PC-3 (cell line): Measurements from ENCODE around the gene THADA. TPM values are rescaled to one million over a fixed set of nuclear protein-coding genes. Genes with fewer than 3 reads are reported as not detected.

Experiments used
- ATAC-seq: fragments of 200-7000 bp; cut with Tn5 transposase; 2 replicates; pipeline ENCODE4 v1.9.1; 2020; ENCODE audit warnings: mild to moderate bottlenecking, moderate library complexity
- Bru-seq: library from RNA; stranded (reverse); fragments of 400-500 nt; gene quantifications from one replicate; lab custom pipeline; 2021; lab: Mats Ljungman, UMichigan
- BruChase-seq, 2 experiments: library from RNA; stranded (reverse); fragments of 400-500 nt; gene quantifications; one replicate each; lab custom pipeline; 2021; lab: Mats Ljungman, UMichigan
- BruUV-seq: library from RNA; stranded (reverse); fragments of 400-500 nt; replicated peaks from 2 replicates; lab custom pipeline; 2021; lab: Mats Ljungman, UMichigan
- CTCF ChIA-PET: fragments of 300-600 bp; sonication (Branson Sonifier 250); formaldehyde crosslinking; loops from one replicate; lab custom pipeline; 2022; ENCODE audit warnings: antibody characterized with exemption; lab: Charles Lee
- POLR2A ChIA-PET: fragments of 300-600 bp; sonication (Branson Sonifier 250); formaldehyde crosslinking; loops from one replicate; lab custom pipeline; 2022; ENCODE audit warnings: antibody characterized with exemption; ENCODE audit not compliant: unreplicated experiment; lab: Charles Lee
- DNase-seq: peaks from one replicate; pipeline ENCODE4 v3.0.0-alpha.2; 2015
- H2AFZ ChIP-seq: fragments of 300-600 bp; sonication (generic); 2 replicates; pipeline ENCODE4 v1.6.0; 2016; ENCODE audit warnings: antibody characterized with exemption, low read length
- H3F3A ChIP-seq: fragments of 300-600 bp; sonication (generic); one replicate; pipeline ENCODE4 v1.6.0; 2017; ENCODE audit warnings: antibody characterized with exemption, low read length, control low read depth, mild to moderate bottlenecking; ENCODE audit not compliant: unreplicated experiment
- H3K27ac ChIP-seq: fragments of 300-600 bp; sonication (generic); 2 replicates; pipeline ENCODE4 v1.5.1; 2016; ENCODE audit warnings: mild to moderate bottlenecking, low read length
- H3K27me3 ChIP-seq: fragments of 300-600 bp; sonication (generic); 2 replicates; pipeline ENCODE4 v1.6.1; 2016; ENCODE audit warnings: low read length, mixed read lengths
- H3K36me3 ChIP-seq: fragments of 300-600 bp; sonication (generic); 2 replicates; pipeline ENCODE4 v1.6.1; 2016; ENCODE audit warnings: low read depth, mixed run types, low read length, mixed read lengths
- H3K4me1 ChIP-seq: fragments of 300-600 bp; sonication (generic); 2 replicates; pipeline ENCODE4 v1.5.1; 2016; ENCODE audit warnings: low read length; ENCODE audit not compliant: insufficient read depth
- H3K4me2 ChIP-seq: fragments of 300-600 bp; sonication (generic); 2 replicates; pipeline ENCODE4 v1.6.0; 2016; ENCODE audit warnings: low read length
- H3K4me3 ChIP-seq: fragments of 300-600 bp; sonication (generic); 2 replicates; pipeline ENCODE4 v1.5.1; 2016; ENCODE audit warnings: mild to moderate bottlenecking, low read length, mixed read lengths
- H3K79me2 ChIP-seq: fragments of 300-600 bp; sonication (generic); 2 replicates; pipeline ENCODE4 v1.6.1; 2017; ENCODE audit warnings: low read length, mixed read lengths
- H3K9ac ChIP-seq: fragments of 300-600 bp; sonication (generic); 2 replicates; pipeline ENCODE4 v1.6.0; 2016; ENCODE audit warnings: mild to moderate bottlenecking, low read length
- H3K9me2 ChIP-seq: fragments of 300-600 bp; sonication (generic); replicated peaks from 2 replicates; pipeline ENCODE4 v1.6.1; 2016; ENCODE audit warnings: mixed run types, low read length, mixed read lengths
- H3K9me3 ChIP-seq: fragments of 300-600 bp; sonication (generic); 2 replicates; pipeline ENCODE4 v1.6.1; 2016; ENCODE audit warnings: low read length, mixed read lengths
- H4K20me1 ChIP-seq: fragments of 300-600 bp; sonication (generic); 2 replicates; pipeline ENCODE4 v1.6.1; 2016; ENCODE audit warnings: low read length, mixed read lengths
- CTCF ChIP-seq: fragments of 300-600 bp; sonication (generic); conservative IDR thresholded peaks from 2 replicates; pipeline ENCODE4 v1.5.1; 2017; ENCODE audit warnings: antibody characterized with exemption, low read depth, mild to moderate bottlenecking, low read length
- EZH2 ChIP-seq: fragments of 300-600 bp; sonication (generic); IDR thresholded peaks from one replicate; pipeline ENCODE4 v1.6.1; 2017; ENCODE audit warnings: antibody characterized with exemption, mild to moderate bottlenecking, low read length; ENCODE audit not compliant: unreplicated experiment
- EZH2phosphoT487 ChIP-seq: fragments of 300-600 bp; sonication (generic); IDR thresholded peaks from 2 replicates; pipeline ENCODE4 v1.6.1; 2018; ENCODE audit warnings: mild to moderate bottlenecking, antibody characterized with exemption, low read length, borderline replicate concordance
- intact Hi-C: fragments of 100-400 bp; cut with micrococcal nuclease; formaldehyde crosslinking; loops from 2 replicates; pipeline ENCODE4 v1.9.0; 2023
- long read RNA-seq: library from polyadenylated mRNA; unstranded; transcript quantifications from one replicate; pipeline ENCODE4 v2.0.0, GENCODE V29; 2021; ENCODE audit not compliant: unreplicated experiment
- total RNA-seq: library from RNA; depleted of rRNA; stranded (reverse); fragments of >200 nt; gene quantifications from 2 replicates; pipeline ENCODE4 v1.2.3, GENCODE V29; 2014; rRNA removed

The THADA gene
- total RNA-seq (33.6 and 43.1 TPM in 2 replicates), Bru-seq, nascent RNA (percentile 74 among the genes with signal in this experiment), BruChase-seq, experiment 1, labeled RNA remaining after a 6-hour chase (percentile 61 among the genes with signal in this experiment), BruChase-seq, experiment 2, labeled RNA remaining after a 2-hour chase (percentile 66 among the genes with signal in this experiment)
- long read RNA-seq, full-length matches to known transcripts, result 4 of 33 reads
- long read RNA-seq, partial matches to known transcripts, result 12 of 33 reads
- long read RNA-seq, other reads (novel, unspliced or antisense), result 17 of 33 reads

GRCh38 chr2:43595603-43596412 lies at the start of gene THADA:
THADA (minus strand) TSS chr2:43596038; CDS start chr2:43592392, 3,646 bp downstream.
- CTCF ChIA-PET, result interaction anchor here (1.0 kb wide), 1 partner anchor 9 kb away, joined by 3 read pairs; no protein-coding TSS in a partner anchor
- BruUV-seq, result TSS peak; percentile 70
- H3K9me2 ChIP-seq, result no peaks in the 10 kb centered on the region

GRCh38 chr2:43643680-43644079 lies 47.8 kb upstream of the THADA start:
- H3K9ac ChIP-seq, result no peak overlapping the region
- BruUV-seq, result no TSS peak
- H3K27me3 ChIP-seq, result no peaks in the 10 kb centered on the region
- H3K9me2 ChIP-seq, result no peaks in the 10 kb centered on the region
- no peak overlapping the region for H3K4me2 ChIP-seq
- ChIA-PET CTCF (no interaction called here), POLR2A (no interaction called here)
- DNase-seq (no peak), ATAC-seq (no peak)
- intact Hi-C loops, result no loop called here
- no peaks in the 10 kb centered on the region for H3K4me1 ChIP-seq
- H3K27ac ChIP-seq, result no peak overlapping the region
- no peaks in the 10 kb centered on the region for H3K36me3 ChIP-seq
- no peaks in the 10 kb centered on the region for H3K9me3 ChIP-seq
- no peak overlapping the region for H2AFZ ChIP-seq
- TF ChIP-seq CTCF (no peak), EZH2 (no peak), EZH2phosphoT487 (no peak)
- no peaks in the 10 kb centered on the region for H4K20me1 ChIP-seq
- no peaks in the 10 kb centered on the region for H3F3A ChIP-seq
- H3K4me3 ChIP-seq, result no peak overlapping the region
- no peaks in the 10 kb centered on the region for H3K79me2 ChIP-seq

More at GRCh38 chr2:43595603-43596412, at the start of gene THADA:
- DNase-seq, result peak; percentile 99
- Histone ChIP-seq H3K9ac (peak within 1 kb of the TSS; percentile 96), H3K4me1 (peaks cover 15% of the 10 kb centered on the region), H3K4me2 (peak within 1 kb of the TSS; percentile 98), H4K20me1 (no peaks in the 10 kb centered on the region), H3F3A (no peaks in the 10 kb centered on the region), H3K9me3 (no peaks in the 10 kb centered on the region), H2AFZ (peak within 1 kb of the TSS; percentile 89), H3K4me3 (peak within 1 kb of the TSS; percentile 81), H3K27me3 (no peaks in the 10 kb centered on the region), H3K79me2 (peaks cover 38% of the 10 kb centered on the region), H3K36me3 (peaks cover 7% of the 10 kb centered on the region), H3K27ac (peak within 1 kb of the TSS; percentile 83)
- TF ChIP-seq EZH2 (no peak), EZH2phosphoT487 (no peak), CTCF (no peak)
- intact Hi-C loops, result no loop called here
- peak; percentile 95 for ATAC-seq
- POLR2A ChIA-PET, result interaction anchor here (0.6 to 1.0 kb wide), 6 partner anchors 9 to 937 kb away, joined by 3 to 5 read pairs (median 3); no protein-coding TSS in a partner anchor
